Fibroblast of the conjunctiva (primary cell): Measurements from ENCODE around the gene PDRG1.
"Not testable (repeated sequence)": the region's sequence is repeated elsewhere in the genome, so short reads cannot be mapped to it uniquely, and the experiment has no call there.

Experiments
- DNase-seq: peaks from one replicate; pipeline ENCODE4 v3.0.0-alpha.2; 2010; ENCODE audit warnings: low read depth

The PDRG1 gene

DNA sequence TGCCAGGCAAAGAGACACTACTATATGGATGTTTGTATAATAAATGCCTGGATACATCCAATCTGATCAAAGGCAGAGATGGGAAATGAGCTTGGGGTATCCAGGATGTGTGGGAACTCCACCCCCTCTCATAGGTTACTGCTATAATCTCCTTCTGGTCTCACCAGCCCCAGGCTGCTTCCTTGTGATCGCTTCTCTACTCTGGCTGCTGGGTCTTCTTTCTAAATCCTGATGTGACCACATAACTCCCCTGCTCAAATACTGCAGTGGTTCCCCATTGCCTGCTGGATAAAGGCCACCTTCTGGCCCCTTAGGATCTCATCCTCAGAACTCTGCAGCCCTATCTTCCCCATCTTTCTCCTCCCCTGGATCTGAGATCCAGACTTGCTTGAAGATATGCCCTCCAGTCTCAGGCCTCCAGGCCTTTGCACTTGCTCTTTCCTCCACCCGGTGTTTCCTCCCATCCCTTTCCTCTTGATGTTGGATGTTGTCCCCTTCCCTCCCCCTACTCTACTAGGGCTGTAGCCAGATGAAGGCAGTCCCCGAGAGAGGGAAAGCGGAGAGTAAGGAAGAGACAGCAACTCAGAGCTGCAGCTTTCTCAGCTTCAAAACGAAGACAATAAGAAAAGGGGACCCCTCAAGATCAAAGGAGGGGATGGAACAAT is 15.3 kb upstream of the PDRG1 start:
- no peak for DNase-seq

DNA sequence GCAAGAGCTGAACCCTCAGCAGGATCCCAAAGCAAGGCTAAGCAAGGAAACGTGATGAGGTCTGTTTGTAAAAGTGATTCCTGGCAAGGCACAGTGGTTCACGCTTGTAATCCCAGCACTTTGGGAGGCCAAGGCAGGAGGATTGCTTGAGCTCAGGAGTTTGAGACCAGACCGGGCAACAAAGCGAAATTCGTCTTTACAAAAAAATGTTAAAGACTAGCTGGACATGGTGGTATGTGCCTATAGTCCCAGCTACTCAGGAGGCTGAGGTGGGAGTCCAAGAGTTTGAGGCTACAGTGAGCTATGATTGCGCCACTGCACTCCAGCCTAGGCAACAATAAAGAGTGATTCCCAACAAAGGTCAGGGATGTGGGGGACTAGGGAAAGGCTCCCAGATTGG is 12.0 kb upstream of the PDRG1 start:
- DNase-seq = no peak

DNA sequence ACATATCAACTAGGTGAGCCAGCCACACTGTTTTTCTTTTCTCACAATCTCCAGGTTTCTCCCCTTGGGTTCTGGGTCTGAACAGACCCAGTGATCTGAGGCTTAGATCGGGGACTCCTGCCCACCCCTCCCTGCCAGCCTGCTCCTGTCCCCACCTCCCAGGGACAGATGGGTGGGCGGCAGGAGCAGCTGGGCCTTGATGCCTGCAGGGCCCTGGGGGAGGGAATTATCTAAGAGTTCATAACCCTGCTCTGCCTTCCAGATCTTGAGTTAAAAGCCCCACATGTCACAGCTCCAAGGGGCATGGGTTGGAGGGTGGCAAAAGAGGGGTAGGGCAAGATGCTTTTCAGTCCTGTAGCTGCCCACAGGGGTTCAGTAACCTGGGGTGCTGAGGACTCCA is 10.9 kb upstream of the PDRG1 start:
- DNase-seq = no peak

DNA sequence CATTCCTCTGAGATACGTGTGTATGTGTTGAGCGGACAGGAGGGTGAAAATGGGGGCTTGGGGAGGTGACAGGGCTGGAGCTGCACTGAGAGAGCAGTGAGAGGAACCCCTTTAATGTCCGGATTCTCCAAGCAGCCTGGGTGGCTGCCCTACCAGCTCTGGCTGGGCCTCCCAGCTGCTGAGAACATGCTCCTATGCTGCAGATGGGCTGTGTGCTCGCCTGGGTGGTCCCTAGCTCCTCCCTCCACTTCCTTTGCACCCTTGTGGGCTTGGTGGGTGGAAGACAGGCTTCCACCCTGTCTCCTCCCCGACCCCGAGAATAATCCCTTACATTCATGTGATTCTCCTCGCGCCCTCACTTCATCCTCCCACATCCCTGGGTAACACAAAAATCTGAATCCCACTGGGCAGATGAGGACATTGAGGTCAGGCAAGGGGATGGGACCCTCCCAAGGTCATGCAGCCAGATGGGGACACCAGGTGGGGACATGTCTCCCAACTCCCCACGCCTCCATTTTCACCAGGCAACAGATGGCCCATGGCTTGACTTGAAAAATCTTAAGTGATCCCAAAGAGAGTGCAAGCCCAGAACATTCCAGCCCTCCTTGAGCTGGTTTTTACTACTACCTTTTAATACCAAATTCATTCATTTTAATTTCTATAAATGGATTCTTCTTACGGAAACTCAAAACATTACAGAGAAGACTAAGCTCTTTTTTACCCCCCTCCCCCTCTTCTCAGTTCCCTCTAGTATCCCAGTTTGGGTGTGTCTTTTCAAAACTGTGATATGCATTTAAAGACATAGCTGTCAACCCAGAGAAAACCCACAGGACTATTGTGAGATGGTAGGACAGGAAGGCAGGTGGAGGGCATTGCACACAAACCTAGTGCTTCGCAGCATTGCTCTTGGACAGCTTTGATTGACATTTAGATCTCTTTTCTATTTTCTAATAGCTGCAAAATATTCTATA is 5.0 kb upstream of the PDRG1 start:
- DNase-seq = no peak

DNA sequence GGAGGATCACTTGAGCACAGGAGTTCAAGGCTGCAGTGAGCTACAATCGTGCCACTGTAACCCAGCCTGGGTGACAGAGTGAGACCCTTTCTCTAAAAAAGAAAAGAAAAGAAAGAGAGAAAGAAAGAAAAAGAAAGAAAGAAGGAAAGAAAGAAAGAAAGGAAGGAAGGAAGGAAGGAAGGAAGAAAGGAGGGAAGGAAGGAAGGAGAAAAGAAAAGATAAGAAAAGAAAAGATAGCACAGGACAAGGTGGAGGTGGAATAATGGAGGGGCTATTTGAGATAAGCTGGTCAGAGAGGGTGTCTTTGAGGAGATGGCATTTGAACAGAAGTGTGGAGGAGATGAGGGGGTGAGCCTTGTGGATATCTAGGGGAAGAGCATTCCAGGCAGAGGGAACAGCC is 2.7 kb upstream of the PDRG1 start:
- no peak for DNase-seq

DNA sequence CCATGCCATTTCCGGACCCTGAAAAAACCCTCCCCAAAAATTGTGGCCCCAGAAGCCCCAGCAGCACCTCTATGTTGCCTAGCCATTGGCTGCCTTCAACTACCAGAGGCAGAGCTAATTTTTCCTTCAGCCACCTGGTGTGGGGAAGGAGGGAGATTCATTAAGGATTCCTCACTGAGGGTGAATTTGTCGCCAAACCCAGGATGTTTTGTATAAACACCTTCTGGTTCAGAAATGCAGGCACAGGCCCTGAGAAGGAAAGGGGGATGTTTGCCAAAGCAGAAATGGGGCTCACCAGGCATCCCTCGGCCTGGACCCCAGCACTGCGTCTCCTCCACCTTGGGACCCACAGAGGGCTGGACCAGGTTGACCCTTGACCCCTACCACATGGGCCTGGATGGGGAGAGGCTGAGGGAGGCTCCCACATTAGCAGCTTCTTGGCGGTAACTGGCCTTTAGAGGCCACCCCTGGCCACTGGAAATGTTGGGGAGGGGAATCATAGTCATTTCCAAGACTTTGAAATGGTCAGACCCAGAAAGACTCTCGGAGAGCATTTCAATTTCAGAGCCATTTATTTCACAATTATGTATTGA is 1.8 kb upstream of the PDRG1 start:
- DNase-seq = no peak

DNA sequence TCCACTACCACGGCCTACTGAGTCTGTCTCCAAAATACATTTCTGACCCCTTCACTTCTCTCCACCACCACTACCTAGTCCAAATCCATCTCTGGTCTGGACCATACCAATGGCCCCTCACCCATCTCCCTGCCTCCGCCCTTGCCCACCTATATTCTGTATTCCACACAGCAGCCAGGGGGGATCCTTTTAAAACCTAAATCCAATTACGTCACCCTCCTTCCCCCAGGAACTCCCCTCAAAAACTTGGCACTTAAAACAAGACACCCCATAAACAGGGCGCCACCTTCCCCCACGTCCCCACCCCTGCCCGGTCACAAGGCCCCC is 680 bp downstream of the PDRG1 start:
- no peak for DNase-seq

DNA sequence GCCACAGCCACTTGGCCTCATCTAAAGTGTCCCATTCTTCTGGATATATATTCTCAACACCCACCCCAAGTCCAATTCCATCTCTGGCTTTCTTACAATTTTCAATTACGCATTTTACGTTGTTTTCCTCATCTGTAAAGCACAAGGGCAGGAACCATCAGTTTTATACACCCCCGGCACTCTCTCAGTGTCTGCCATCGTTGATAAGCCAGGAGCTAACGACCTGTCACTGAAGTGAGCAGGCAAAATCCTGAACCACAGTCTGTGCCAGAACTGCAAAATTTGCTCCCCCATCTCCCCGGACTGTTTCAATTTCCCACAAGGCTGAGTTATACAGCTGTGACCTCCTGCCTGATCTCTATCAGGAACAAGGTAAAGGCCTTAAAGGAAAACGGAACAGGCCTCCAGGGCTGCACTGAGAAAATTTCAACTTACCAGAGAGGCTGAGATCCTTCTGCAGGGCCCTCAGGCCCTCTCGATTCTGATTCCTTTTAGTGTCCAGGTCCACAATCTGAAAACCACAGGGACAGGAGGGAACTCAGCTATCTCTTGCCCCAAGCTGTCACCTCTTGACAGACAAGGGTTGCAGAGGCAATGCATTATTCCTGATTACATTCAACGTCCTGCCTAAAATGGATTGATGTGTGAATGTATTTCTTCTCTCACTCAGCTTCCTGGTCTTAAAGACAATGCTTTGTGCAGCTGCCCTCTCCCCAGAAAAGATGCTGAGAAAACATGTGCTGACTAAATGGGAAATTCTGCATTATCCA is 1.8 kb downstream of the PDRG1 start:
- DNase-seq = no peak

DNA sequence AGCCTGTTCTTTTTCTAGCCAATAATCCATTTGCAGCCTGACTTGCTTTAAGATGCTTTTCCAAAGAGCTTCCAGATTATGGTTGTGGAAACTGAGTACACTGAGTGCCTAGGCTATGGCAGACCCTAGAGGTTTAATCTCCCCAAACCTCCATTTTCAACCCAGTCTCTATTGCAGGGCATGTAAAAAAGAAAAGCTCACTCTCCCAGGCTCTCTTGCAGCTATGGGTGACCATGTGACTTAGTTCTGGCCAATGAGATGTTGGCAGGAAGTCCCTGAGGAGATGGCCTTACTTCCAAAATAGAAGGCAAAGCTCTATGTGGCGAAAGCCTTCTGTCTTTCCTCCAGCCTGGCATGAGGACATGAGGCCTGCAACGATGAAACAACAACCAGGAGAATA is 3.8 kb downstream of the PDRG1 start:
- DNase-seq = no peak

DNA sequence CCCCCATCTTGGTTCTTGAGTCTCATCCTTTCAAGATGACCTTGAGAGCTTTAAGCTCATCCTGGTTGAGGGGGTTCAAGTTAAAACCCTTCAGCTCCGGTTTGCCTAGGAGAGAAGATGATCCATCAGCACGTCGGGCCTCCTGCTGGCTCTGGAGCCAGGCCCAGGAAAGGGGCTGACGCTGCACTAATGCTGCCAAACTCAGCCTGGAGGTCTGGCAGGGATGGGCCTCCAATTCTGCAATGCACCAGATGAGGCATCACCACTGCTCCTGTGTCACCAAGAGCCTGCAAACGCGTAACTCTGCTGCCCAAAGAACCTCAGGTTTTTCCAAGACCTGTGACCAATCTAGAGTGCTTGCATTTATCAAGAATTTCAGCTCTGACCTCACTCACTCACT is 6.1 kb downstream of the PDRG1 start:
- DNase-seq = no peak

DNA sequence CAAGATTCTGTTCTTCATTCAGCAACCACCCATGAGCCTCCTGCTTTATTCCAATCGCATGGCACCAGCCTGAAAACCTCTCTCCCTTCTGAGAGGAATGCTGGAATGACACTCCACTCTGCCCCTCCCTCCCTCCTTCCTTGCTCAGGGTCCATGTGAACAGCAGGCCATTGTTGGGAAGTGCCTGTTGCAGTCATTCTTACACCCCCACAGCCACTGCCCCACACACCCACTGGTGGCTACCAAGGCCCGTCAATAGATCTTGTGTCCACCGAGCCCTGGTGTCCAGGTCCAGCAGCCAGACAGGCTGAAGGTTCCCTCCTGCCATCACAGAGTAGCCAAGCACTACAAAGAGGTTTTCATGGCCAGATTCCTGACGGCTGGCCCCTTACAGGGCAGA is 6.5 kb downstream of the PDRG1 start:
- DNase-seq = no peak

DNA sequence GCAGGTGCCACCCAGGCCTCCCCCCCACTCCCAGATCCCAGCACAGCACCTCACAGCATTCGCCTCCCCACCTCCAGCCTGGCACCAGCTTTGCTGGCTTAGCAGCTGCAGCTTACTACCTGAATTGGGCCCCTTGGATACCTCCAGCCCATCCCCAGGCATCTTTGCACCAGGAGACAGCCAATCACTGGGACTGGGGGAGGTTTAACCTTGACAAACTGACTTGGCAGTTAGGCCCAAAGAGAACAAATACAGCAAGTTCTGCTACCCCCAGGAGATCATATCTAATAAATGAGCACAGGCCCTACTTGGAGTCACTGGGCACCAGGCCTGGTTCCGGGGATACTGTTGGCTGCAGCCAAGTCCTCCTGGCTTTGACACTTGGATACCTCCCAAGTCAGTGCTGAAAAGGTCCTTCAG is 8.8 kb downstream of the PDRG1 start:
- DNase-seq = no peak

DNA sequence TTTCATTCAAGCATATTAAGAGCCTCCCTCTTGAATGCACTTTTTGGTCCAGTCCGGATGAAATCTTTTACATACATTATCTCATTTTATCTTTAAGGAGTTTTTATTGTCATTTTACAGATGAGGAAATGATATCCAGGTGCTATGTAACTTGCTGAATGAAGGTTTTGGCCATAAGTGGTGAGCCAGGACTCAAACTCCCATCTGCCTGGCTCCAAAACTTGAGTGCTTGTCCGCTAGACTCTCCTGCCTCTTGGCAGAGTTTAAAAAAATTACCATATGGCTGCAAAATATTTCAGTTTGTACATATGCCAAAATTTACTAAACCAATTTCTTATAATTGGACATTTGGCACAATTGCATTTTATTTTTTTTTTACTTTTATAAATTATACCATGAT is 12.2 kb downstream of the PDRG1 start:
- DNase-seq = no peak

DNA sequence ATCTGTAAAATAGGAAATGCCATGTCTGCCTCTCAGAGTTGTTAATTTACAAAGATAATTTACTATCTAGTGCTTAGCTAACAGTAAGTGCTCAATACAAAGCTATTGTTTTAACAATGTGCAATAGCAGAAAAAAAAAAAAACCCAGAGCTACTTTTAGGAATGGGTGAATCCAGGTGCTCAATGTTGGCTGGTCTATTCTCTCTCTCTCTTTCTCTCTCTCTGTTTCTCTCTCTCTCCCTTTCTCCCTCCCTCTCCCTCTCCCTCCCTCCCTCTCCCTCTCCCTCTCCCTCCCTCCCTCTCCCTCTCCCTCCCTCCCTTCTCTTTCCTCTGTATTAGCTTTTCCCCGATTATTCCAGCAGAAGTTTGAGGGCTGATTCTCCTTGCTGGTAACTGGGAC is 14.0 kb downstream of the PDRG1 start:
- no peak for DNase-seq

DNA sequence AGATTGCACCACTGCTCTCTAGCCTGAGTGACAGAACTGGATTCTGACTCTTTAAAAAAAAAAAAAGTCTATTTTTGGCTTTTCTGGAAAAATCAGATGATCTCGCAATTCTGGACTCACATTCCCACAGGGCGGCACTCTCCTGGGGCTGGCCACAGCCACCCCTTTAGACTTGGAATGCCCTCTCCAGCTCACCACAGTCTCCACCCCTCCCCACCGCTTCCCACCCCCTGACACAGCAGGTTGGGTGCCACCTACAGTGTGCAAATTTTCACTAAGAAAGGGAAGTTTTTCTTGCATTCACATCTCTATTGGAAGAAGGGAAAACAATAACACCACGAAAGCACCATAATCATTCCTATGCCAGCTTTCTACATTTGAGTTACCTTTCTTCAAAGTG is 15.4 kb downstream of the PDRG1 start:
- no peak for DNase-seq

DNA sequence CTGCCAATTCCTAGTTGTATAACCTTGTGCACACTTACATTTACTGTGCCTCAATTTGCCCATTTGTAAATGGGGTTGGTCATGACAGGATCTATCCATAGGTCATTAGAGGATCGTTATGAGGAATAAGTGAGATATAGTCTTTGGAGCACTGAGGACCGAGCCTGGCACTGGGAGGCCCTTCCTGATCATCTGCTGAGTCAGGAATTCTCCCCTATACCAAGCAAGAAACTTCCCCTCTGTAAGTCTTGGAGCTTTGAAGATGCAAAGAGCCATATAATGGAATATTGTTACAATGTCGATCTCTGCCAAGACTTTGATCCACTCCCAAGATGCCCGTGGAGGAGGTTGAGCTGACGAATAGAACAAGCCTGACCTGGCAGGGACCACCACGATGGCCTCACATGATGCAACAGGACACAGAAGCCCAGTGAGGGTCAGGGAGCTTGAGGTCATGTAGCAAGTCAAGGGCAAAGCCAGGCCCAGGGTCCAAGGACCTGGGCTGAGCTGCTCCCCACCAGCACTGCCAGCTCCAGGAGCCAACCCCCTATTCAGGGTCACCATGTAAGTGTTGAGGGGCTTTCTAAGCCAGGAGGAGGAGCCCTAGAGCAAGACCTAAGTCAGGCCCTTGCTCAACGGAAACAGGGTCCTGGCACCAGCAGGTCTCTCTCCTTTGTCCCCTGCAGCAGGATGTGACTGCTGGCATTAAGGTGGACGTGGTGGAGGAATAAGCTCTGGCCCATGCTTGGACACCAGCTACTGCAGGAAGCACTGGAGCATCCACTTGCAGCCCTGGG is 16.7 kb downstream of the PDRG1 start:
- DNase-seq = no peak

DNA sequence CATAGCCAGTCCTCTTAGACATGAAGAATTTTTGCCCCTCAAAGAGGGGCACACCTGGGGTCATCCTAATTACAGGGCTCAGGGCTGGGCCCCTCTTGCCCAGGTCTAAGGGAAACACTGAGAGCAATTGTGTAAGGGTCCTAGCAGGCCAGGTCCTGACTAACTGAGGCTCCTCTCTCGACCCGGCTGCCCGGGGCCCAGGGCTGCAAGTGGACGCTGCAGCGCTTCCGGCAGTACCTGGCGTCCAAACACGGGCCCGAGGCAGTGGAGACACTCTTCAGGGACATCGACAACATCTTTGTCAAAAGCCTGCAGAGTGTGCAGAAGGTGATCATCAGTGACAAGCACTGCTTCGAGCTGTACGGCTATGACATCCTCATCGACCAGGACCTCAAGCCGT is 17.4 kb downstream of the PDRG1 start:
- no peak for DNase-seq

DNA sequence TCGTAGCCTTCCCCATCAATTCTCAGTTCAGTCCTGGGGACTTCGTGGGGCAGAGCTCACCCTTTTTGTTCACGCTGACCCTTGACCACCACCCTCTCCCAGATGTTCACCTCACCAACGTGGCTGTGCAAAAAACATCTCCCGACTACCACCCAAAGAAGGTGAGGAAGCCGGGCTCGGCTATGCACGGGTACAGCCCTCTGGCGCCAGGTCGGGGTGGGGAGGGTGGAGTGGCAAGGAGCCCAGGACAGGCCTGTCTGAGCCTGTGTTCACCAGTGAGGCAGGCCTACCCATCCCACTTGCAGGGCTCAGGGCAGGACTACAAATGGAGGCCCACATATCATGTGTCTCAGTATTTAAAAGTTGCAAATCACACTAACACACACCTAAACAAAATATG is 18.1 kb downstream of the PDRG1 start:
- DNase-seq = no peak

DNA sequence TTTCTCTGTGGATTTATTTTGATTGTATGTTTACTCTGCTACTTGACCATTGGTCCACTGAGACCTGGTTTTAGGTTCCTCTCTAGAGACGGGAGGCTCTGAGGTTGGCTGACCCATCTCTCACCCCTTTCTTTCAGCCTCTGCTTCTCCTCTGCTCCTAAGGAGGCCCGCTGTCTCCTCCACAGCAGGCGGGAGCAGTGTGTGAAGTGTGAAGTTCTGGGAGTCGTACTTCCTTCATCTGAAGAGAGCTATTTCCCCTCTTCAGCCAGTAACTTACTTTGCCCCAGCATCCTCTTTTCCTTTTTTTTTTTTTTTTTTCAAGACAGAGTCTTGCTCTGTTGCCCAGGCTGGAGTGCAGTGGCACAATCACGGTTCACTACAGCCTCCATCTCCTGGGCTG is 21.1 kb downstream of the PDRG1 start:
- DNase-seq = no peak

DNA sequence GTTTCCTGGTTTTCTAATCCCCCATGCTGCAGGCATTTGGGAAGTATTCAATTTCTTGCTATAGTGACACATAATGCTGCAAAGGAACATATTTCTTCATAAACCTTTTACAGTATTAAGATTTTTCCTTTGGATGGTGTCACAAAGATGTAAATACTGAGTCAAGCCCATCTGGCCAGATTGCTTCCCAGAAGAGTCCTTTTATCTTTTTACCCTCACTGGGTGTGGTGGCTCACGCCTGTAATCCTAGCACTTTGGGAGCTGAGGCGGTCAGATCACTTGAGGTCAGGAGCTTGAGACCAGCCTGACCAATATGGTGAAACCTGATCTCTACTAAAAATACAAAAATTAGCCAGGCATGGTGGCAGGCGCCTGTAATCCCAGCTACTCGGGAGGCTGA is 22.2 kb downstream of the PDRG1 start:
- not testable (repeated sequence) for DNase-seq

DNA sequence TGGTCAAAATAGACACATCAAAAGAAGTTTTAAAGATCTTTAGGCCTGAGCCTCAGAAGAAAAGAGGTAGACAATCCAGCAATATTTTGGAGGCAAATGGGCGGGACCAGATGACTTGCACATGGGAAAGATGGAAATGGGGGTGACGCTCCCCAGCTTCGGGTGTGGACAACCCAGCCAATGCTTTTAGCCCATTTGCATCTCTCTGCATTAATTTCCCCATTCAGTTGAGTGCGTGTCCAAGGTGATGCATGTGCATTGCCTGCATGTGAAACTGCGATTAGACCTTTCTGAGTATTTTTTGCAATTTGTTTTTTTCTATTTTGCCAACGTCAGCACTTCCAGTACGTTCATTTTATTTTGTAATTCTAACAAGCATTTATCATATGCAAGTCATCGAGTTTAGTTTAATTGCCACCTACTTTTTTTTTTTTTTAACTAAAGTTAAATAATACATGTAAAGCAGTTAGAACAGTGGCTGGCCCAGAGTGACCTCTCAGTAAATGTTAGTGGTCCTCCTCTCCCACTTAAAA is 24.2 kb downstream of the PDRG1 start:
- no peak for DNase-seq
